ENCODE data around the gene LRP8.

- TF ChIP-seq POLR2AphosphoS5 (IDR thresholded peaks at IDR 0.05; ENCODE audit: low read depth, low read length) (no peak), REST (IDR thresholded peaks at IDR 0.05; ENCODE audit: insufficient read depth in 1 of 2, low read depth in 2 of 2, low read length in 2 of 2) (no peak), TAF1 (IDR thresholded peaks at IDR 0.05; ENCODE audit: borderline replicate concordance, insufficient read depth, low read length) (no peak)
Observed at GRCh38 chr1:53321366-53321765, 6.5 kb downstream of the LRP8 start.
